NCI-H82 treated with DMSO at 0.1 percent for 48 hours (cell line): ENCODE data around the gene RBKS.
A peak's percentile ranks its signal among the peaks of the same experiment; 100 is the strongest.

Experiments
- DNase-seq: peaks from one replicate; lab custom pipeline; 2025; ENCODE audit not compliant: unreplicated experiment; lab: John Stamatoyannopoulos, UW

RBKS gene

DNA sequence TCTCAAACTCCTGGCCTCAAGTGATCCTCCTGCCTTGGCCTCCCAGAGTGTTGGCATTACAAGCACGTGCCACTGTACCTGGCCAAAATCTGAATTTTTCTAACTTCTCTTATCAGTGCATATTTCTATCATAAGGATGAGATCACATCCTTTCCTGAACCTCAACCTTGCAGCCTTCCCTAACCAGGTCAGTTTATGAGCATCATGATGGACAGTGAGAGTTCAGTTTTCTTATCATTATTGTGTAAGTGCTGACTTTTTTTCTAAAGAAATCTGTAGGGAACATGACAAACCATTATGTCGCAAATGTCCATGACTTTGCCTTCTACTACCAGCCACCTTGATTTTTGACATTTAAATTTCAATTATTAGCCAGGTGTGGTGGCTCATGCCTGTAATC, 87.1 kb downstream of the RBKS start:
- no peak for DNase-seq

DNA sequence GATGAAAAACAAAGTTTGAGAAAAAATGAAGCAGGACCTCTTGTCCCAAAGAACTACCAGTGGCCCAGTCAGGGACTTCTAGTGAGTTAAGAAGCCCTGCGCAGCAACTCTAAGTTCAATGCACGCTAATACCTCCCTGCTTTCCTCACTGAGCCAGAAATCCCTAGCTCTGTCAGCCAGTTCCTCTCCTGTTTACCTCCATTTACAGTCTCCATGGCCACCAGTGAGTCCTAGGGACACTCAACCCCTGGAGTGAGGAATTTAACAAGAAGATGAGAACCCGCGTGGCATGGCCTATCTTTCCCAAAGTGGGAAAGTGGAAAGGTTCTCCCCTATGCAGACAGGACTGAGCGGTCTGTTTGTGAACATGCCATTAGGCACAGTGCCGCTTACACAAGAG, 87.6 kb downstream of the RBKS start:
- no peak for DNase-seq

DNA sequence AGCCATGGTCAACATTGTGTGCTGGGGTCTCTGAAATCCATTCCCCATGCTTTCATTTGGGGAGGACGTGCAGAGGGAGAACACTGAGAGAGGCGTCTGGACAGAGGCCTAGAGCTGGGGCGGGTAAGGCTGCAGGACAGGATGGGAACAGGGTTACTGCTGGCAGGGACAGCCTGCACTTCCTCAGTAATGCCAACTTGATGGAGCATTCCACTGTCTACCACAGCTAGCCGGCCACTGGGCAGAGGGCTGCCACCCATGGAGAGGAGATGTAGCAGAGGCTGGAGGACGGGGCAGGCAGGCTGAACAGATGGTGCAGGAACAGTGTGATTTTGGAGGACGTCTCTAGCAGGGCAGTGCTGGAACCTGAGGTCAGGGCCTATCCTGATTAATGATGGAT, 89.3 kb downstream of the RBKS start:
- DNase-seq, result no peak

DNA sequence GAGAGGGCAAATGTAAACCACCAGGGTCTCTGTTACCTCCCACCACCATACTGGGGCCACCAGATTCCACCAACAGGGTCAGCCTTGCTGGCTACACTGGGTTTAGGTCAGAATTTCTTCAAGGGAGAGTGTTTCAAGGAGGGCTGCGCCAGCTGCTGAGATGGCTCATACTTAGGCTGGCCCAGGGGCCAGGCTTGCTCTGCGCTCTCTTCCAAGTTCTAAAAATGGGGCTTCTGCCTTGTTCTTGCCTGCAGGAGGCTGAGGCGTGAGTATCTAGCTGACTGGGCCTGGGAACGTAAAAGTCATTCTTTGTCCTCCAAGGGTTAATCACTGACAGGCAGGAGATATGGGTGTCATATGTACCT, 90.6 kb downstream of the RBKS start:
- no peak for DNase-seq

DNA sequence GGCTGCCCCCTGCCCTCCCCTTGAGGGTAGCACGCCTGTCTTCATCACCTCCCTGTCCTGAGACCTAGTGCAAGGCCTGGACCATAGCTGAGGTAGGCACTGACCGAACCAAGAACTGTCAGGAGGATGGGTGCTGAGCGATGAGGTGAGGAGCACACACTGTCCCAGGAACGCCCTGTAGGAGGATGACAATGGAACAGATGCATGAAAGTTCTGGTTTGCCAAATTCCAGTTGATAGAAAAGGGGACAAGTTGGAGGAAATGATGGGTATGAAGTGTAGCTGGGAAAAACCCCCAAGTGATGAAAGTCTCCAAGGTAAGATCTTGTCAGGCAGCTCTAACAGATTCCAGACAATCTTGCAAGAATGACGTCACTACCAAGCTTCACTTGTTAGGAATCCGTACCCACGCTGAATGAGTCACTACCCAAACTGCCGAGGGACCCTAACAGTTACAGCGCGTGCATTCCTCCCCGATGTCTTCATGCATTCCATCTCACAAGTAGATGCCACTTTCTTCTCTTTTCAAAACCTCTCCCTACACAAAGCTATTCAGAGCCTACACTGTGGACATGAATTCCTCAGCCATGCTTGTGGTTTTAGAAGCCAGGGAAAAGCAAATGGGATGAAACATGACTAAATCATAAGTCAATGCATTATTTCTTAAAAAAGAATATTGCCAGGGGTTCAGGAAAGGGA, 91.1 kb downstream of the RBKS start:
- DNase-seq, result no peak

DNA sequence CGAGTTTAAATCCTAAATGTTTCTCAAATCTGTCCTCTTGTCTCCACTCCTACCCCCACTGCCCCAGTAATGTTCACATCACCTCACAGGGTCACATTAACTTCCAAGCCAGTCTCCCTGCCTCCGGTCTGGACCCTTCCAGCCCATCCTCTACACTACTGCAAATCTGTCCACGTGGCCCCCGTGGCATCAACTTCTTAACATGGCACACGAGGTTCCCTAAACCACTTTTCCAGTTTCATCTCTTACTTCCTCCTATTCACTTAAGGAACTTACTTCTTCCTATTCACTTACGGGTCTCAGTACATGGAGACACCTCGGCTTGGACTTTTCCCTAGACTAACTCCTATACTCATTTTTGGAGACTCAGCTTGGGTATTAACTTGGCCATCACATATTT, 91.7 kb downstream of the RBKS start:
- DNase-seq, result no peak

DNA sequence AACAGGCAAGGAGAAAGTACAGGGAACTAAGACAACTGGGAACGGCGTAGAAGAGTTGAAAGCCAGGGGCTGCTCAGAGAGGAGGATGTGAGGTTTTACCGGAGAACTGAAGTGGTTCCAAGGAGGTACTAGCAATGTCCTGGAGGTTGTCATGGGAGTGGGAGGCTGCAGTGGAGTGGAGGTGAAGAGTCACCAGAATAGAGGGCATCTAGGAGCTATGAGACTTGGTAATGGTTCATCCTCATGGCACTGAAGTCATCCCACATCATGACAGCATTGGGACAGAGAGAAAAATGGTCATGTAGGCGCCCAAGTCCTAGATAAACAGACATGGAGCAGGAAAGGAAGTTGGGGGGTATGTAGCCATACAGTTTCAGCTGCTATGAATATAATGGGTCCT, 92.3 kb downstream of the RBKS start:
- DNase-seq, result no peak

DNA sequence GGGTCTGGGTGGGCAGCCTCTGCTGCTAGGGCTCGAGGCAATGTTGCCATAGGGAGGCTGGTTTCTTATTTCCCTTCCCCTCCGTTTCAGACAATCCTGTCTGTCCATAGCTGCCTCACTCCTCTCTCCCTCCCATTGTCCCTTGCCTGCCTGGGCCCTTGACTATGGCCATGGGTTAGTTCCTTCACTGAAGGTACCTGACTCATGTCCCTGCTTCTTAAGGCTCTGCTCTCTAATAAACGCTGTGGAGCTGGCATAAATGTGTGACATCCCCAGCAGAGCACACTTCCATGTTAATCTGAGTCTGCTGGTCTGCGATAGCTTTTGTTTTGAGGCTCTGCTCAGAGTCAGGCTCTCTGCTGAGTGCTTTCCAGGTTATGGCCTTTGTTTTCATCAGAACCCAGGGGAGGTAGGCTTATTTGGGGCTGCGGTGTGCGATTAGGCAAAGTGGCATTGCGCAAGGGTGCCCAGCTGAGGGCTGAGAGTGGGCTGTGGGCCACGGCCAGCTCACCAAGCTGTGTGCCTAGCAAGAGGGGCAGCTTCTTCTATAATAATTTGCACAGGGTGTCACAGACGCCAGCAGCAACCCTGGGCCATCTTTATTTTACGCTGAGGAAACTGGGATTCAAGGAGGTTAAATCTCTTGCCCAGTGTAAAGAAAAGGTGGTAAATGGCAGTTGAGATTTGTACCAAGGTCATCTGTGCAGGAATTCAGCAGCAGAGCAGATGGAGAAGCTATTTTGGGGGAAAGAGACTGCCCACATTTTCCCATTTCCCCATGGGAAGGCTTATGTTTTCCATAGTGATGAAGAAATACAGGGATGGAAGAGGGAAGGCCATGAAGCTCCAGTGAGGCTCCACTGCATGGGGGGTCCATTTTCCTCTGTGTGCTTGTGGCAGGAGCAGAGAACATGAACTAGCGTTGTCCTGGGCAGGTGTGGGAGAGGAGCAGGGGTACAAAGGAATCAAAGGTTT, 93.1 kb downstream of the RBKS start:
- no peak for DNase-seq

DNA sequence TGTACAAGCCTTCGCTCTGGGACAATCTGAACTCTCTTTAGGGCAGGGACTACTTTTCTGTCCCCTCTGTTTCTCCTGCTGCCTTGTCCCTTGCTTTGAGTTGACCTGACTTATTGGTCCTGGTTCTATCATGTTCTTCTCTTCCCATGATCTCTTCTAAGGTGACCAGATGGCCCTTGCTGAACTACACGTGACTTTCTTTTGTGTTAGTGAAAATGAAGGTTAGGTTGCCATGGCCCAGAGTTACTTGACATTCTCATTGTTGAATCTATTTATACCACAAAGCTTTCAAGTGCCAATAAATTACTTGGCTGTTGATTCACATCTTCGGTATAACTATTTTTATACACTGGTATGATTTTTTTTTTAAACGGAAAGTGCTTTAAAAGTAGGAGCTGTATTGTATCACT, 94.3 kb downstream of the RBKS start:
- no peak for DNase-seq

DNA sequence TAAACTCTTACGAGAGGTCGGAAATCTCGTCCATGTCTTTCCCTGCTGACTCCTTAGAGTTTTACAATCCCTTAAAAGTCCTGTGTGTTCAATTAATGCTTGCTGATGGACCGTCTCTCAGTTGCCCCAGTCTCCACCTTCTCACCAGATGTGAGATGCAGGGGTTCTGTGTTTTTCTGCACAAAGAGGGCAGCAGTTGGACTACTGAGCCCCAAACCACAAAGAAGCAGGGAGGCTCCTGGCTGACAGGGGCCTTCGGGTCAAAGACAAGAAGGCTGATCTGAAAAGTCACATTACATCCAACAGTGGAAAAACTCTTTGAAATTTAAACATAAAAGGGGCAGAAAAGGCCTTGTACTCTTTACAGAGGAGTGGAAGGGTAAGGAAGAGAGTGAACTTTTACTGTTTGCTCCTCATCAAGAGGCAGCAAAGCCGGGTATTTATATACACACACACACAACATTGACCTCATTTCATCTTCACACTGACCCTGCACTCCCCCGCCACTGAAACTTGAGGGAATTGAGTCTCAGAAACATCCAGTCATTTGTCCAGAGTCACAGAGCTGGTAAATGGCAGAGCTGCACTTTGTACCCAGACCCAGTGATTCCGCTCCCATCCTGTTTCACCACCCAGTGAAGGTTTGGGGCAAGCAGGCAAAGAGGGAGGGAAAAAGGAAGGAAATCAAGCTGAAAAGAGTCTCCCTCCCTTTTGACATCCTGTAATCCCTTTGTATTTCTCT, 94.9 kb downstream of the RBKS start:
- no peak for DNase-seq

DNA sequence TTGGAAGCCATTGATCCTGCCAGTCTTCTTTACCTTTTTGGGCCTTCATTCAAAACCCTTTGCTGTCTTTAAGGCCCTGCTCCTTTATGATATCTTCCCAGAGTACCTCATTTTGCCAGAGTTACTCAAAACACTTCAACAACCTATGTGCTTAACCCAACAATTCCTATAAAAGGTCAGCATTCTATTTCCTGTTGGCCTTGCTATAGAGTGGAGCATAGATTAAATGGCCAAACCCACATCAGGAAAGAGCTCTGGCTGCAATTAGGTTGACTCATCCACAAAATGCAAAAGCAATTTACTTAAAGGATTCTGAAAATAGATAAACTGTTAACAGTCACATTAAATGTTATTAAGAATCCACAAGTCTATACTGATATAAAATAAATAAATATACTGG, 97.4 kb downstream of the RBKS start:
- no peak for DNase-seq

DNA sequence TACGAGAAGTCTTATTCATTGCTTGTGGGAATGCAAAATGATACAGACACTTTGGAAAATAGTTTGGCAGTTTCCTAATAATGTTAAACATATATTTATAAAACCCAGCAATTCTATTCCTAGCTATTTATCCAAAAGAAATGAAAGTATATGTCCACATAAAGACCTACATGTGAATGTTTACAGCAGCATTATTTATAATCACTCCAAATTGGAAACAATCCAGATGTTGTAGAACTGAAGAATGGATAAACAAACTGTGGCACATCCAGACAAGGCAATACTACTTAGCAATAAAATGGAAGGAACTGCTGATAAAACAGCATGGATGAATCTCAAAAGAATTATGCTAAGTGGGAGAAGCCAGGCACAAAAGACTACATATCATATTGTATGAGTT, 99.4 kb downstream of the RBKS start:
- DNase-seq, result no peak

DNA sequence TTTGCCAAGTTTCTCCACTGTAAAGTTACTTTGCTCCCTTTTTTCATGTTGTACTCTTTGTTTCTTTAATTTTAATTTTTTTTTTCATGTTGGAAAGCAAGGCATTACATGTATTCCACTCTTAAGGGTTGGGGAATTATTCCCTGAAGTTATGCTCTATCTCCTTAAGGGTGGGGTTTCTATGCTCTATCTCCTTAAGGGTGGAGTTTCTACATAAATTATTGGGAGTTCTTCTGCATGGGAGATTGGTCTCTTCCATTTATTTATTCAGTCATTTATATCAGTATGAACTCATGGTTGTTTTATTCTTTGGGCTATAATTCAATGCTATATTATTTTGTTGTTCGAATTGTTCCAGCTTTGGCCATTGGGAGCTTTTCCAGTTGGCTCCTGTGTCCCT, 107.5 kb downstream of the RBKS start:
- DNase-seq, result no peak

DNA sequence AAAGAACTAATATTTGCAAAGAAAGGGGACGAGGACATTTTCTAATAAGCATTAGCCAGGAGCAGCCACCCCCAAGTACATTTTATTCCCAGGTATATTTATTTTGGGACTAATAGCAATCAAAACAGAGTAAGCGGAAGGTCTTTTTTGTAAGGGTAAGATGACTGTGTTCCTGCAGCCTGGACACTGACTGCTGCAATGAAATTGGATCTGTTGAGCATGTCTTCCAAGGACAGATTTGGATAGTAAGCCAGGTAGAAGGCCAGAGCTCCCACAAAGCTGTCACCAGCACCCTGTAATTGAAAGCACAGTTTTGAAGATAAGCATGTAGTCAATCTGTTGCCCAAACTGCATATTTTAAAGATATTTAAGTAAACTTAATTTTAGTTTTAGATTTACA, 108.7 kb downstream of the RBKS start:
- no peak for DNase-seq

DNA sequence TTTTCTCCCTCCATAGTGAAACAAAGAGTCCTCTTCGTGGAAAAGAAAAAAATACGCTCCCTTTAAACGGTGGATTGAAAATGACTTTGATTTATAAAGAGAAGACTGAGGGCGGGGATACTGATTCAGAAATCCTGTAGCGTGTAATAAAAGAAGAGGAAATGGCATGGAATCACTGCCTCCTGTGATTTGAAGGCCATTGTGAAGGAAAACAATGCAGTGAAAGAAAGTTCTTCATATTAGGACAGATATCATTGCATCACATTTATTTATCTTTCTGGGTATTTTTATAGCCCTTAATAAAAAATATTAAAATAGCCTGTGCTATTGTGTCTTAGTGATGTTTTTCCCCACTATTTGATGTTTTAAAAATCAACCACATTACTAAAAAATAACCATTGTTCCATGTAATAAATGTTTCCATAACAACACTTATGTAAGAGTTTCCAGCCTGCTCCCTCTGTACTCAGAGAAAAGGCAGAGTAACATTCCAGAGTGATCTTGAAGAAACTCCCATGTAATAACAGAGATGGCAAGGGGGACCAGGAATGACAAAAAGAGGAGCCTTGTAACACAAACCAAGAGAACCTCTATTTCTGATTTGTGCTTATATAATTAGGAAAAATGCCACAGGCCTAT, 110.7 kb downstream of the RBKS start:
- DNase-seq, result no peak

DNA sequence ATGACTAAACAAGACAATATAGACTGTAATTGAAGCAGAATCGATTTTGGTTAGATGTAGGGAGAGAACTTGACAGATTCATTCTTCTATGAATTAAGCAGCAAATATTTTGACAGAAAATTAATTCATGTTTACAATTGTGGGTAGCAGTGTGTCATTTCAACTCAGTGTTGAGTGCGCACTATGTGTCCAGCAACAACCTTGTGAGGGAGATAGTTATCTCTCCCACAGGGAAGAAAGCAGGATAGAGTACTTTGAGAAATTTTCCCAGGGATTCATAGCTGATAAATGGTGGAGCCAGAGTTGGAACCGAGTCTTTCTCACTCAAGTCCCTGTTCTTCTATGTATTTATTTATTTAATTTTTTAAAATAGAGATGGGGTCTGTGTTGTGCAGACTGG, 113.5 kb downstream of the RBKS start:
- no peak for DNase-seq

DNA sequence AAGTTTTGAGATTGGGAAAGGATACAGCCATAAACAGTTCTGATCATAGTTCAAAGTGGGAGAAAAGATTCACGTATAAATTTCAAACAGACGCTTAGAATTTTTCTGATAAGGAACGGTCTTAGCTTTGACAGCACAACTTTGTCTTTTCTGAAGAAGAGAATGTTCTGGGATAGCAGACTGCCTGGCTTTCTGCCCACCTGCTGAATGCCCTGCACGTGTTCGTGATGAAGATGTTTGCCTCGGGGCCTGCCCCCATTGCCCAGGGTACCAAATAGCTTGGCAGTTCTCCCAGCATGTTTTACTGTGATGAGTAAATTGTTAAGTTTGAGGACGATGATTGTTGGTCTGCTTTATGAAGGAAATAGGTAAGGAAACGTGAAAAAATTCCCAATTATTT, 114.1 kb downstream of the RBKS start:
- DNase-seq, result no peak

DNA sequence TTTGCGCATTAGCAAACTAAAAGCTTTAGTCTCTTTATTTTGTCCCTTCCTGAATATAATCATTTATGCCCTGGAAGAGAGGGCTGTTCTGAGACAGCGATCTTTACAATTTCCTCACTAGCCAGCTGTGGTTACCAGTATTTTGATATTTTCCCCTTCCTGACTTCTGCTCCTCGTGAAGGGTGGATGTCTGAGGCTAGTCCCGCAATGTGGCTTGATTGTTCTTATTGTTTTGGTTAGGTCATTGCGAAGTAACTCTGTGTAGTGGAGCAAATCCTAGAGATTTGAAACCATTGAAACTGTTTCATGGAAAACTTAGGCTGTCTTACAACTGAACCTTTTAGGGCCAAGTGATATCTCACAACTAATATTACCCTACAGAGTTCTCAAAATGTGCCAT, 116.2 kb downstream of the RBKS start:
- DNase-seq, result no peak

DNA sequence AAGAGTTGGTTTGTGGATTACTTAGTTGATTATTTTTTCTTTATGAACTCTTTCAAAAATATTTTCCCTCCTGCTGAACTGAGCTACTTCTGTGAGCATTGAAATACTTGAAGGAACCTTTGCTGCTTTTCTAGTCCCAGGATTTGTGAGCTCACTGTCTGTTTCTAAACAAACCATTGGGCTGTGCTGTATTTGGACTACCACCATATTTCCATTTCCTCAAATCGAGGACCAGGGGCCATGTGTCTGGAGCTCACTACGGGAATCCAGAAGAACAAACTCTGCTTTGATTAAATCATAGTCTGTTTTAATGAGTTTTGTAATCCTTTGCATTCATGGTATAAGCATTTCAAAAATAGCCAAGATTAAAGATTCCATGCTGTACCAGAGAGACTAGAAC, 117.4 kb downstream of the RBKS start:
- DNase-seq, result no peak

DNA sequence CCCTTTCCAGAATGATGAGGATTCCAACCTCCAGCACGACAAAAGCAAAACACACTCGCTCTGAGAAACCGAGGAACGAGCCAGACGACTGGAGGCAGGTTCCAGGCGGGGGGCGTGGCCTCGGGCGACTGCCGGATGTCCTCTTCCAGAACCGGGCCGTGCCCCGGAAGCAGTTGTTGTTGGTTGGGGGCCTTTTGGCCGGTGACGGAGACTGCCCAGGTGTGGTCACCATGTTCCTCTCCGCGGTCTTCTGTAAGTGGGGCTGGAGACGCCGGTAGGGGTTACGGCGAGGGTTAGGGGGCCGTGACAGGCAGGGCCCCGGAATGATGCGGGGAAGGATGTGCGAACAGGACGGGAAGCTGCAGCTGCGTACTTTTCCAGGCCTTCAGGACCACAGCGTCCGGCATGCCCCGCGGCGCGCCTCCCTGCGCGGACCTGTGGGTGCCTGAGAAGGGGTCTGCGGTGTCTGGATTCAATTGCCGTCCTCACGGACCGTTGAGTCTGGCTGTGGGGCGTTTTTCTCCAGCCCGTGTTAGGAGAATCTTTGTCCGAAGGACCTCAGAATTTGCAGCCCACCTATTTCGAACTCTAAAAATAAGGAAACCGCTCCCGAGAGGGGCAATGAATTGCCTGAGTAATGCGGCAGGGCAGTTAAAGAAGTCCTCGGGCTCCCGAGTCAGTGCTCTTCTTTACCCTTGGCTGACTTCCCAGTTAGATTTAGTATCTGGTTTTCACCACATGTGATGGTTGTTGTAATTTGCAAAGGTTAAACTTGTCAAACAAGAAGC, 118.4 kb downstream of the RBKS start, which contains the start of gene MRPL33:
TSS of gene MRPL33 (plus strand) at position 172 of the 788 bp plus-strand sequence. CDS start at position 231, 59 bp downstream.
- DNase-seq, result peak; percentile 87

DNA sequence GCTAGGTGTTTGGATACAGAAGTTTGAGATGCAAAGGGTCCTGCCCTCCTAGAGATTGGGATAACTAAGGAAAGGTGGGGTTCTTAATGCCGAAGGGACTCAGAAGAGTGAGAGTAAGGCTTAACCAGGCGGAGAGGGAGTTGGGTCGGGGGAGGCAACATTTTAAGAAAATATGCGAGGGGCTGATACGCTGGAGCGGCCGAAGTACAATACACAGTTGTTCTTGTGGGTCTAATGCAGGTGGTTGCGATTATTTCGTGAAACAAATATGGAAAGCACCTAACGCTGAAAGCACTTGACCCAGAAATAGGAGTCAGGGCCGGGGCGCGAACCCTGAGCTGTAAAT, 119.0 kb downstream of the RBKS start:
- DNase-seq, result no peak
